Liver (tissue), 9 donors: Measurements from ENCODE around the gene TMEM126B. TPM values are rescaled to one million over a fixed set of nuclear protein-coding genes. Genes with fewer than 3 reads are reported as not detected.
"Not testable (repeated sequence)": the region's sequence is repeated elsewhere in the genome, so short reads cannot be mapped to it uniquely, and the experiment has no call there.

ENCODE experiments used
- DNase-seq: peaks from one replicate; pipeline ENCODE4 v3.0.0-alpha.2; 2017; ENCODE audit warnings: low spot score
- H3K27ac ChIP-seq, 2 donors: one replicate each; pipeline ENCODE4 v1.7.0; 2013; ENCODE audit warnings: inconsistent platforms in 2 of 2, low read length in 2 of 2, control low read depth in 1 of 2, low read depth in 1 of 2, mild to moderate bottlenecking in 1 of 2
- H3K27me3 ChIP-seq, 4 donors: one replicate each; pipeline versions ENCODE4 v1.6.1 to v1.7.0; 2013; ENCODE audit warnings: low read length in 3 of 4, inconsistent platforms in 1 of 4, mild to moderate bottlenecking in 1 of 4, moderate library complexity in 1 of 4; ENCODE audit not compliant: control insufficient read depth in 4 of 4, insufficient read depth in 4 of 4
- H3K36me3 ChIP-seq, 4 donors: one replicate each; pipeline versions ENCODE4 v1.6.1 to v1.7.0; 2013; ENCODE audit warnings: low read length in 3 of 4, mild to moderate bottlenecking in 3 of 4, low read depth in 1 of 4, moderate library complexity in 1 of 4; ENCODE audit not compliant: control insufficient read depth in 4 of 4, insufficient read depth in 3 of 4
- H3K4me1 ChIP-seq, 4 donors: one replicate each; pipeline versions ENCODE4 v1.6.1 to v1.7.0; 2013; ENCODE audit warnings: low read length in 3 of 4, mild to moderate bottlenecking in 3 of 4, moderate library complexity in 1 of 4; ENCODE audit not compliant: control insufficient read depth in 4 of 4, insufficient read depth in 4 of 4
- H3K4me3 ChIP-seq, 3 donors: one replicate each; pipeline versions ENCODE4 v1.6.1 to v1.7.0; 2013; ENCODE audit warnings: low read length in 3 of 3, control low read depth in 1 of 3, low read depth in 1 of 3, mild to moderate bottlenecking in 1 of 3
- H3K9ac ChIP-seq, 2 donors: one replicate each; pipeline ENCODE4 v1.7.0; 2013; ENCODE audit warnings: low read length in 2 of 2, mild to moderate bottlenecking in 2 of 2, moderate library complexity in 2 of 2, control low read depth in 1 of 2, low read depth in 1 of 2
- H3K9me3 ChIP-seq, 4 donors: one replicate each; pipeline versions ENCODE4 v1.6.1 to v1.7.0; 2013; ENCODE audit warnings: low read length in 3 of 4; ENCODE audit not compliant: control insufficient read depth in 4 of 4
- ATF3 ChIP-seq: IDR thresholded peaks from 2 replicates; pipeline ENCODE4 v1.6.1; 2016; ENCODE audit warnings: antibody characterized with exemption
- CTCF ChIP-seq: fragments of 150-350 bp; IDR thresholded peaks from 2 replicates; pipeline ENCODE4 v1.5.1; 2017; ENCODE audit warnings: improper control_type of control experiment, low read depth, low read length; ENCODE audit not compliant: missing input control
- FOXA1 ChIP-seq: IDR thresholded peaks from 2 replicates; pipeline ENCODE4 v1.6.1; 2016; ENCODE audit warnings: antibody characterized with exemption
- FOXA2 ChIP-seq: IDR thresholded peaks from 2 replicates; pipeline ENCODE4 v1.6.1; 2016; ENCODE audit warnings: antibody characterized with exemption
- GABPA ChIP-seq, 2 donors: IDR thresholded peaks in 1 of 2; conservative IDR thresholded peaks in 1 of 2; 2 replicates each; pipeline ENCODE4 v1.6.1; 2016; ENCODE audit warnings: antibody characterized with exemption in 2 of 2, mild to moderate bottlenecking in 1 of 2, moderate library complexity in 1 of 2
- HNF4A ChIP-seq, 2 donors: conservative IDR thresholded peaks; 2 replicates each; pipeline ENCODE4 v1.6.1; 2016; ENCODE audit warnings: antibody characterized with exemption in 2 of 2, mild to moderate bottlenecking in 2 of 2
- HNF4G ChIP-seq: IDR thresholded peaks from 2 replicates; pipeline ENCODE4 v1.6.1; 2016; ENCODE audit warnings: antibody characterized with exemption
- JUND ChIP-seq, 2 donors: IDR thresholded peaks; 2 replicates each; pipeline ENCODE4 v1.6.1; 2016; ENCODE audit warnings: antibody characterized with exemption in 2 of 2
- MAX ChIP-seq: IDR thresholded peaks from 2 replicates; pipeline ENCODE4 v1.6.1; 2016; ENCODE audit warnings: antibody characterized with exemption
- NR2F2 ChIP-seq: IDR thresholded peaks from 2 replicates; pipeline ENCODE4 v1.6.1; 2016; ENCODE audit warnings: antibody characterized with exemption
- RAD21 ChIP-seq, 2 donors: IDR thresholded peaks; 2 replicates each; pipeline ENCODE4 v1.6.1; 2016; ENCODE audit warnings: antibody characterized with exemption in 2 of 2, mild to moderate bottlenecking in 2 of 2
- REST ChIP-seq: IDR thresholded peaks from 2 replicates; pipeline ENCODE4 v1.6.1; 2016; ENCODE audit warnings: antibody characterized with exemption, mild to moderate bottlenecking
- RXRA ChIP-seq, 2 donors: IDR thresholded peaks; 2 replicates each; pipeline ENCODE4 v1.6.1; 2017 to 2018; ENCODE audit warnings: antibody characterized with exemption in 2 of 2, mild to moderate bottlenecking in 1 of 2
- SP1 ChIP-seq: IDR thresholded peaks from 2 replicates; pipeline ENCODE4 v1.6.1; 2018; ENCODE audit warnings: antibody characterized with exemption, mild to moderate bottlenecking
- TAF1 ChIP-seq: conservative IDR thresholded peaks from 2 replicates; pipeline ENCODE4 v1.6.1; 2016; ENCODE audit warnings: antibody characterized with exemption, mild to moderate bottlenecking
- YY1 ChIP-seq: IDR thresholded peaks from 2 replicates; pipeline ENCODE4 v1.6.1; 2016; ENCODE audit warnings: antibody characterized with exemption, mild to moderate bottlenecking
- ZBTB33 ChIP-seq: IDR thresholded peaks from 2 replicates; pipeline ENCODE4 v1.6.1; 2016; ENCODE audit warnings: antibody characterized with exemption
- WGBS: extraction: QIAGEN DNeasy Blood & Tissue Kit; methylation state at CpG from one replicate; pipeline ENCODE4 v1.1.7; 2013; 5-methylcytosine and 5-hydroxymethylcytosine counted together
- polyA plus RNA-seq, 2 donors: library from polyadenylated mRNA; stranded (reverse) in 1 of 2; unstranded in 1 of 2; fragments of 200-250 nt in 1 of 2; fragments of >200 nt in 1 of 2; fragmentation: Nextera tagmentation in 1 of 2; extraction: Ambion mirVana in 1 of 2; gene quantifications; one replicate each; pipeline versions ENCODE4 v1.2.1 to v1.2.3, GENCODE V29; 2013 to 2015
- total RNA-seq, 2 donors: library from RNA; depleted of rRNA; stranded (reverse); fragments of >200 nt; gene quantifications; one replicate each; pipeline ENCODE4 v1.2.3, GENCODE V29; 2014
- donor health status: healthy.
- donor health status: healthy.
- donor health status: healthy.
- donor health status: healthy.
- donor health status: healthy.

Gene TMEM126B
- total and polyA plus RNA-seq, 4 donors, result 20.0 to 32.3 (median 26.9) TPM

GRCh38 chr11:85651118-85651517 is 22.7 kb downstream of the TMEM126B start:
- Histone ChIP-seq H3K9ac (no peak overlapping the region), H3K27ac (no peak overlapping the region), H3K4me1 (peaks cover 7 to 18% (median 10%) of the 10 kb centered on the region in 4 donors), H3K27me3 (no peaks in the 10 kb centered on the region), H3K4me3 (no peak overlapping the region), H3K36me3 (peaks cover 0 to 16% (median under 1%) of the 10 kb centered on the region in 4 donors), H3K9me3 (no peaks in the 10 kb centered on the region)
- DNase-seq, result no peak
- TF ChIP-seq JUND (IDR thresholded peaks at IDR 0.05) (no peak), TAF1 (no peak), HNF4G (no peak), RXRA (IDR thresholded peaks at IDR 0.05) (no peak), SP1 (no peak)
- WGBS, result 91% methylated on average over 1 of the region's 1 CpG

- TF ChIP-seq MAX, result no peak
- TF ChIP-seq FOXA1, result no peak
- no peak for TF ChIP-seq TAF1
- TF ChIP-seq REST, result no peak
- no peak for TF ChIP-seq GABPA (IDR thresholded peaks at IDR 0.05 in 1 of 2, conservative IDR thresholded peaks at IDR 0.05 in 1 of 2)
- no peak for TF ChIP-seq RAD21 (IDR thresholded peaks at IDR 0.05)
- no peak for TF ChIP-seq YY1
- TF ChIP-seq NR2F2, result no peak
- TF ChIP-seq ZBTB33, result no peak
- TF ChIP-seq HNF4G, result no peak
- TF ChIP-seq JUND (IDR thresholded peaks at IDR 0.05), result no peak
- TF ChIP-seq HNF4A (conservative IDR thresholded peaks at IDR 0.05), result no peak
- TF ChIP-seq CTCF, result no peak
- no peak for TF ChIP-seq ATF3
- TF ChIP-seq FOXA2, result no peak
- Histone ChIP-seq H3K9ac (no peak overlapping the region), H3K4me1 (peaks cover 3 to 12% (median 8%) of the 10 kb centered on the region in 4 donors), H3K27ac (no peak overlapping the region), H3K27me3 (no peaks in the 10 kb centered on the region), H3K36me3 (peaks cover 1 to 28% (median 9%) of the 10 kb centered on the region in 4 donors), H3K4me3 (no peak overlapping the region), H3K9me3 (no peaks in the 10 kb centered on the region)
- WGBS, result 75% methylated on average over 3 of the region's 3 CpGs
- DNase-seq, result no peak
These were observed 24.5 kb downstream of the TMEM126B start for GRCh38 chr11:85652786-85653447.

GRCh38 chr11:85654343-85654742 is 25.9 kb downstream of the TMEM126B start:
- not testable (repeated sequence) for H3K9me3 ChIP-seq, DNase-seq, H3K4me1 ChIP-seq, H3K27me3 ChIP-seq, H3K4me3 ChIP-seq, H3K9ac ChIP-seq, H3K27ac ChIP-seq
- peaks cover 1 to 32% (median 11%) of the 10 kb centered on the region in 4 donors for H3K36me3 ChIP-seq
- WGBS, result 92% methylated on average over 4 of the region's 4 CpGs
